ENCODE measurements around the gene TMEM232.

The TMEM232 gene

DNA sequence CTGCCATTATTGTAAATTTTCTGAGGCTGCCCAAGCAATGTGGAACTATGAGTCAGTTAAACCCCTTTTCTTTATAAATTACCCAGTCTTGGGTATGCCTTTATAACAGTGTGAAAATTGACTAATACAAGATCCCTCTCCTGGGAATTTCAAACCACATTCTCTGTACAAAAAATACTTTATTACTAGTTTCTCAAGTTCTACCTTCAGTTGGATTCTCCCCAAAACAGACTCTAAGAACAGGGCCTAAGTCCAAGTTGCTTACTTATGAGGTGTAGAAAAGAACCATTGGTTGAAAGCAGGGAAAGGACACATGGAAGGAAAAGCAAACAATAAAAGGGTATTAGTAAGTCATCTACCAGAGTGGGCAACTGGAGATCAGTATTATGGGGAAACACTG, 343.2 kb downstream of the TMEM232 start:
- DNase-seq: no peak

DNA sequence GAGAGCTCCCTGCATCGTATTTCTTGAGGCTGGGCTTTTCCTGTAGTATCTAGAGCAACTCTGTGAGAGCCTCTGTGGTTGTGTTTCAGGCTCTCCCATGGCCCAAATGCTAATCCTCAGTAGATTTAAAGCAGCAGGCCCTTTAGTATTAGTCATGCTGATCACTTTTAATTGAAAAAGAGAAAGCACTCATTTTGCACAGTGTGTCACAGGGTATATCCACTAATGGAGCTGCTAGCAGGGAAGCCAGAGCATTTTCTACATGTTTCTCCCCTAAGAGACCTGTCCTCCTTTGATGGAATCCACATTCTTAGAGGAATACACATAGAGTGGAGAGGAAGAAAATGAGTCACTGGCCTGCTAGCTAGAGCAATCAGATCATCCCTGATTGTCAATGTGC, 348.5 kb downstream of the TMEM232 start:
- peak in 1 of 2 experiments; percentile 25 for DNase-seq

DNA sequence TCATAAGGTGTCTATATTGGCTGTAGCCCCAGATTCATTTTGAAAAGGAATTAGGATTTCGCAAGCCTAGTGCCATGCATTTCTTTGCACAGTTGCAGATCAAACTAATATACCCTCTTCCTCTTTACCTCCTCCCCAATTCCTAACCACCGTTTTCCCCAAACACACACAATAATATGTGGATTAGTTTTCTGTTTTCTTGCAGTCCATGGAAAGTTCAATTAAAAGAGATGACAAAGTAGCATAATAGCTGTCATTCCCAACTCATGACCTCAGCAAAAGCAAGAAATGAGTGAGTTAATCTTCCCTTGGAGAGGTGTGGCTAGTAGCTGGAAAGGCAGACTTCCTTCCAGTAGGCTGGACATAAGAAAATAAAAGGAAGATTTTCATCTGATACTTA, 349.1 kb downstream of the TMEM232 start:
- DNase-seq: no peak

DNA sequence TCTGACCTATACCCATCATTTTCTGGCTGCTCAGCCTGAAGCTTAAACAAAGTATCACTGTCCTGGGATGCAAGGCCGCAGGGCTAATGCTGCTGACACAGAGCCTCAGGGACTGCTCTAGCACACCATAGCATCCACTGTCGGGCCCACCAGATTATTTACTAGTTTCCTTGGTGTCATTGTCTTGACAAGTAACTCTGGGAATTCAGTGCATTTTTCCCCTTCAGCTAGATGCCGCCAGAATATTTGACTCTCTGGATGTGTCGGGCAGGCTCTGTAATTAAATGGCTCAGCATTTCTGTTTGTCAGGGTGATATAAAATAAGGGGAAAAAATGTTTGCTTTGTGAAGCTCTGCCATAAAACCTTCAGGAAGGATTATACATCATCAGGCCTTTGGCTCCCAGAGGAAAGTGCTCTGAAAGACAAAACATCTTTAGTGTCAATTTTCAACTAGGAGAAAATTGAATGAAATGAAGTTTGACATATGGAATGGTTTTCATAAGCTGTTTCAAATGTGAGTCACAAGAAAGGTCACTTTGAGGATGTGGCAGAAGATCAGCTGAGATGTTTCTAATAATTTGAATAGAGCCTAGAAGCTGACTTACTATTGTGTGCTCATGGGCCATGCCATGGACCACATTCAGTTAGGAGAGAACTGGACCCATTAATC, 350.1 kb downstream of the TMEM232 start:
- DNase-seq: no peak

DNA sequence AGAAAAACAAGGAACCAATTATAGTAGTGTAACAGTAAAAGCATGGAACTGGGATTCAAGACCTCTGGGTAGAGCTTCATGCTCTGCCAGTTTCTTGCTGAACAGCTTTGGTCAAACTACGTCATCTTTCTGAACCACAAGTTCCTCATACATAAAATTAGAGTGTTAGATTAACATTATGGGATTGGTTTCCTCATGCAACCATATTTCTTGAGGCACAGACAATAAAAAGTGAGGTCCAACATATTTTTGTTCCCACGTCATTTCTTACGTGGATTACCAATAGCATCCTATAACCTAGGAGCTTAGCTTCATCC, 354.8 kb downstream of the TMEM232 start:
- DNase-seq: no peak

DNA sequence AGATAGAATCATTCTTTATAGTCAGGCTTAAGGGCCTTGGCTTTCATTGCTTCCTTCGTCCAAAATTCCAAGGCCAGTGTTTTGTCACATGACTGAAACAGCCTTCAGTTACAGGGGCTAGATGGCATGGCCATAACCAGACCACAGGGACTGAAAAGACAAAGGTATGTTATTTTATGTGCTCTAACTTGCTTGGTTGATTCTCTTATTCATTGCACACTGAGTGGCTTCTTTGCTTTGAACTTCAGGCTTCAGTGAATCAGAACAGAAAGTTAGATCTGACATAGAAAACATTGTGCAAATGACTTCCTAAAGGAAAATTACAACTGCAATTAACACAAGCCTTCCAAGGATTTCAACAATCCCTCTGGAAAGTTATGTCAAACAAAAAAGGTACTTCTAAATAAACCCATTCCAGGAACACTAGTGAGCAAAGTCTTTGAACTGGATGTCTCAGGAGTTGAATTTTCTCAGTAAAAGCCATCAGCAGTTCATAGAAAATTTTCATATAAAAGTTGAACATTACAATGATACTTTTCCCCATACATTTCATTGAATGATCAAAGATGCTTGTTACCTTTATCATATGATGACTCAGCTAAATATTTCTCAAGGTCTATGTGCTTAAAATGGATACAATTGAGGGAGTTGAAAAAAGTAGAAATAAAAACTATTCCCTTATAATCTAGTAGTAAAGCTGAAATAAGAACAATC, 355.3 kb downstream of the TMEM232 start:
- DNase-seq: no peak
